Measurements from ENCODE around the gene ALS2.

The ALS2 gene

GRCh38 chr2:201754717-201755415 lies 25.9 kb downstream of the ALS2 start:
- no peak for TF ChIP-seq ZNF274 (IDR thresholded peaks at IDR 0.05; ENCODE audit: low read depth, low read length)
- H3K4me3 ChIP-seq (ENCODE audit: low read length): no peak overlapping the region

- no peak for TF ChIP-seq ZNF274 (IDR thresholded peaks at IDR 0.05; ENCODE audit: low read depth, low read length)
- H3K4me3 ChIP-seq (ENCODE audit: low read length): no peak overlapping the region
Observed at GRCh38 chr2:201751566-201751965, 29.2 kb downstream of the ALS2 start.

GRCh38 chr2:201746551-201746950 lies 34.2 kb downstream of the ALS2 start:
- no peak overlapping the region for H3K4me3 ChIP-seq (ENCODE audit: low read length)
- no peak for TF ChIP-seq ZNF274 (IDR thresholded peaks at IDR 0.05; ENCODE audit: low read depth, low read length)

- H3K4me3 ChIP-seq (ENCODE audit: low read length): no peak overlapping the region
- TF ChIP-seq ZNF274 (IDR thresholded peaks at IDR 0.05; ENCODE audit: low read depth, low read length): no peak
Observed at GRCh38 chr2:201735486-201735885, 45.2 kb downstream of the ALS2 start.

- TF ChIP-seq ZNF274 (IDR thresholded peaks at IDR 0.05; ENCODE audit: low read depth, low read length): no peak
Observed at GRCh38 chr2:201734111-201734510, 46.6 kb downstream of the ALS2 start.

GRCh38 chr2:201733544-201733943 lies 47.2 kb downstream of the ALS2 start:
- no peak for TF ChIP-seq ZNF274 (IDR thresholded peaks at IDR 0.05; ENCODE audit: low read depth, low read length)

More at GRCh38 chr2:201734111-201734510, 46.6 kb downstream of the ALS2 start:
- H3K4me3 ChIP-seq (ENCODE audit: low read length): no peak overlapping the region

GRCh38 chr2:201730651-201731285 lies 50.0 kb downstream of the ALS2 start:
- H3K4me3 ChIP-seq (ENCODE audit: low read length): no peak overlapping the region

More at GRCh38 chr2:201733544-201733943, 47.2 kb downstream of the ALS2 start:
- no peak overlapping the region for H3K4me3 ChIP-seq (ENCODE audit: low read length)

GRCh38 chr2:201715459-201715858 lies 65.3 kb downstream of the ALS2 start:
- no peak for TF ChIP-seq ZNF274 (IDR thresholded peaks at IDR 0.05; ENCODE audit: low read depth, low read length)
- no peak overlapping the region for H3K4me3 ChIP-seq (ENCODE audit: low read length)

More at GRCh38 chr2:201730651-201731285, 50.0 kb downstream of the ALS2 start:
- TF ChIP-seq ZNF274 (IDR thresholded peaks at IDR 0.05; ENCODE audit: low read depth, low read length): no peak

GRCh38 chr2:201712726-201713125 lies 68.0 kb downstream of the ALS2 start:
- TF ChIP-seq ZNF274 (IDR thresholded peaks at IDR 0.05; ENCODE audit: low read depth, low read length): no peak
- H3K4me3 ChIP-seq (ENCODE audit: low read length): no peak overlapping the region

- no peak for TF ChIP-seq ZNF274 (IDR thresholded peaks at IDR 0.05; ENCODE audit: low read depth, low read length)
- no peak overlapping the region for H3K4me3 ChIP-seq (ENCODE audit: low read length)
Observed at GRCh38 chr2:201709747-201710146, 71.0 kb downstream of the ALS2 start.

- no peak for TF ChIP-seq ZNF274 (IDR thresholded peaks at IDR 0.05; ENCODE audit: low read depth, low read length)
- no peak overlapping the region for H3K4me3 ChIP-seq (ENCODE audit: low read length)
Observed at GRCh38 chr2:201709049-201709448, 71.7 kb downstream of the ALS2 start.

- H3K4me3 ChIP-seq (ENCODE audit: low read length): no peak overlapping the region
- no peak for TF ChIP-seq ZNF274 (IDR thresholded peaks at IDR 0.05; ENCODE audit: low read depth, low read length)
Observed at GRCh38 chr2:201707753-201708152, 73.0 kb downstream of the ALS2 start.

GRCh38 chr2:201707142-201707541 lies 73.6 kb downstream of the ALS2 start:
- TF ChIP-seq ZNF274 (IDR thresholded peaks at IDR 0.05; ENCODE audit: low read depth, low read length): no peak
- no peak overlapping the region for H3K4me3 ChIP-seq (ENCODE audit: low read length)

- no peak overlapping the region for H3K4me3 ChIP-seq (ENCODE audit: low read length)
- TF ChIP-seq ZNF274 (IDR thresholded peaks at IDR 0.05; ENCODE audit: low read depth, low read length): no peak
Observed at GRCh38 chr2:201704536-201704935, 76.2 kb downstream of the ALS2 start.

- no peak for TF ChIP-seq ZNF274 (IDR thresholded peaks at IDR 0.05; ENCODE audit: low read depth, low read length)
- H3K4me3 ChIP-seq (ENCODE audit: low read length): no peak overlapping the region
Observed at GRCh38 chr2:201701646-201702045, 79.1 kb downstream of the ALS2 start.

Measured in GM08714 (cell line).